IMR-90 (cell line): Measurements from ENCODE around the gene DUS4L. TPM values are rescaled to one million over a fixed set of nuclear protein-coding genes. Genes with fewer than 3 reads are reported as not detected.

ENCODE experiments used
- ATAC-seq: fragments of 200-7000 bp; cut with Tn5 transposase; 2 replicates; pipeline ENCODE4 v1.9.1; 2020; ENCODE audit warnings: low read depth, mild to moderate bottlenecking, moderate library complexity
- BruUV-seq: library from RNA; stranded (reverse); fragments of 400-500 nt; replicated peaks from 2 replicates; lab custom pipeline; 2021; lab: Mats Ljungman, UMichigan
- CTCF ChIA-PET: fragments of 300-600 bp; formaldehyde crosslinking; extraction: SDS; loops from one replicate; lab custom pipeline; 2021; ENCODE audit warnings: antibody characterized with exemption; lab: Yijun Ruan, JAX
- POLR2A ChIA-PET: fragments of 300-600 bp; sonication (Branson Sonifier 250); formaldehyde crosslinking; loops from one replicate; lab custom pipeline; 2022; ENCODE audit warnings: antibody characterized with exemption; ENCODE audit not compliant: unreplicated experiment; lab: Charles Lee
- DNase-seq: peaks from one replicate; pipeline ENCODE4 v3.0.0; 2013
- H2AFZ ChIP-seq: replicated peaks from 2 replicates; pipeline ENCODE3; 2013; ENCODE audit warnings: low read length, mild to moderate bottlenecking; ENCODE audit not compliant: poor library complexity
- H2AK5ac ChIP-seq: 2 replicates; pipeline ENCODE4 v1.6.1; 2013; ENCODE audit warnings: low read depth, low read length, inconsistent platforms
- H2AK9ac ChIP-seq: replicated peaks from 2 replicates; pipeline ENCODE3; 2013; ENCODE audit warnings: mild to moderate bottlenecking, low read depth, low read length, moderate library complexity; ENCODE audit not compliant: poor library complexity
- H2BK120ac ChIP-seq: 2 replicates; pipeline ENCODE4 v1.6.1; 2013; ENCODE audit warnings: low read depth, low read length, inconsistent platforms
- H2BK15ac ChIP-seq: 3 replicates; pipeline ENCODE4 v1.6.1; 2013; ENCODE audit warnings: low read depth, low read length, inconsistent platforms
- H2BK20ac ChIP-seq: 2 replicates; pipeline ENCODE4 v1.6.1; 2013; ENCODE audit warnings: low read depth, mild to moderate bottlenecking, inconsistent platforms, low read length, moderate library complexity
- H2BK5ac ChIP-seq: 2 replicates; pipeline ENCODE4 v1.6.1; 2013; ENCODE audit warnings: mild to moderate bottlenecking, low read depth, low read length, inconsistent platforms; ENCODE audit not compliant: poor library complexity, severe bottlenecking
- H3K14ac ChIP-seq: replicated peaks from 2 replicates; pipeline ENCODE4 v1.6.1; 2013; ENCODE audit warnings: low read depth, low read length, inconsistent platforms
- H3K18ac ChIP-seq: 2 replicates; pipeline ENCODE4 v1.6.1; 2013; ENCODE audit warnings: low read depth, low read length, control low read depth
- H3K23ac ChIP-seq: 2 replicates; pipeline ENCODE4 v1.6.1; 2013; ENCODE audit warnings: low read depth, low read length, inconsistent platforms
- H3K27ac ChIP-seq: 2 replicates; pipeline ENCODE4 v1.5.1; 2013; ENCODE audit warnings: mild to moderate bottlenecking, control low read depth, low read length; ENCODE audit not compliant: insufficient read depth
- H3K27me3 ChIP-seq: 2 replicates; pipeline ENCODE4 v1.6.1; 2013; ENCODE audit warnings: low read length; ENCODE audit not compliant: control insufficient read depth, insufficient read depth
- H3K36me3 ChIP-seq: 2 replicates; pipeline ENCODE4 v1.6.1; 2013; ENCODE audit warnings: low read length, mixed read lengths; ENCODE audit not compliant: control insufficient read depth, insufficient read depth
- H3K4ac ChIP-seq: 2 replicates; pipeline ENCODE4 v1.6.1; 2013; ENCODE audit warnings: low read depth, low read length, inconsistent platforms
- H3K4me1 ChIP-seq: 2 replicates; pipeline ENCODE4 v1.6.1; 2013; ENCODE audit warnings: low read length, mixed read lengths; ENCODE audit not compliant: control insufficient read depth, insufficient read depth
- H3K4me2 ChIP-seq: 2 replicates; pipeline ENCODE4 v1.6.1; 2013; ENCODE audit warnings: low read depth, mild to moderate bottlenecking, control low read depth, low read length, moderate library complexity
- H3K4me3 ChIP-seq: 2 replicates; pipeline ENCODE4 v1.5.1; 2013; ENCODE audit warnings: low read depth, mild to moderate bottlenecking, control low read depth, low read length, moderate library complexity; ENCODE audit not compliant: insufficient read depth
- H3K56ac ChIP-seq: 2 replicates; pipeline ENCODE4 v1.6.1; 2013; ENCODE audit warnings: low read length, inconsistent platforms; ENCODE audit not compliant: insufficient read depth; ENCODE audit errors: extremely low read depth
- H3K79me1 ChIP-seq, 2 experiments: 2 replicates each; pipeline ENCODE4 v1.6.1; 2013; ENCODE audit warnings: low read length in 2 of 2, inconsistent platforms in 1 of 2, low read depth in 1 of 2
- H3K9ac ChIP-seq: 2 replicates; pipeline ENCODE4 v1.6.1; 2013; ENCODE audit warnings: low read depth, low read length, control low read depth
- H3K9me1 ChIP-seq: 2 replicates; pipeline ENCODE4 v1.6.1; 2013; ENCODE audit warnings: low read length, inconsistent platforms; ENCODE audit not compliant: insufficient read depth
- H3K9me3 ChIP-seq: 2 replicates; pipeline ENCODE4 v1.6.1; 2013; ENCODE audit warnings: low read length; ENCODE audit not compliant: control insufficient read depth, insufficient read depth
- H4K20me1 ChIP-seq: 2 replicates; pipeline ENCODE4 v1.6.1; 2013; ENCODE audit warnings: low read length, inconsistent platforms; ENCODE audit not compliant: insufficient read depth
- H4K5ac ChIP-seq: 2 replicates; pipeline ENCODE4 v1.6.1; 2013; ENCODE audit warnings: mild to moderate bottlenecking, low read depth, low read length, control low read depth
- H4K8ac ChIP-seq, 2 experiments: 2 replicates each; pipeline ENCODE4 v1.6.1; 2013; ENCODE audit warnings: low read depth in 2 of 2, low read length in 2 of 2, control low read depth in 1 of 2, inconsistent platforms in 1 of 2
- H4K91ac ChIP-seq: 2 replicates; pipeline ENCODE4 v1.6.1; 2013; ENCODE audit warnings: low read depth, low read length, inconsistent platforms; ENCODE audit not compliant: insufficient read depth
- CEBPB ChIP-seq: IDR thresholded peaks from 2 replicates; pipeline ENCODE4 v1.6.1; 2012; ENCODE audit warnings: low read depth, low read length, improper control_type of control experiment
- POLR2A ChIP-seq: IDR thresholded peaks from 2 replicates; pipeline ENCODE4 v1.6.1; 2012; ENCODE audit warnings: mild to moderate bottlenecking, low read depth, low read length
- RAD21 ChIP-seq: IDR thresholded peaks from 2 replicates; pipeline ENCODE4 v1.6.1; 2012; ENCODE audit warnings: low read length, improper control_type of control experiment
- WGBS, 2 experiments: methylation state at CpG; one replicate each; pipeline versions ENCODE4 v1.1.5 to v1.1.7; 2013; ENCODE audit warnings: missing lambda C conversion rate in 2 of 2; ENCODE audit not compliant: insufficient read length in 1 of 2; ENCODE audit errors: extremely low coverage in 2 of 2; 5-methylcytosine and 5-hydroxymethylcytosine counted together
- dilution Hi-C: fragments of 300-500 bp; cut with HindIII; formaldehyde crosslinking; loops from one replicate; pipeline ENCODE4 v1.14.3; 2018; ENCODE audit warnings: low sequenced_read_pairs; ENCODE audit not compliant: unreplicated experiment
- in situ Hi-C: fragments of 300-500 bp; cut with MboI; formaldehyde crosslinking; loops from 3 replicates; pipeline ENCODE4 v1.14.3; 2019; ENCODE audit warnings: low sequenced_read_pairs, inconsistent platforms, mixed read lengths
- intact Hi-C: fragments of 100-400 bp; cut with micrococcal nuclease; formaldehyde crosslinking; loops from 2 replicates; pipeline ENCODE4 v1.10.0; 2022
- polyA plus RNA-seq, 3 experiments: library from polyadenylated mRNA; depleted of rRNA; stranded (reverse); fragments of >200 nt; gene quantifications; 2 replicates each; pipeline ENCODE4 v1.2.3, GENCODE V29; 2012; ENCODE audit warnings: low replicate concordance in 1 of 3
- total RNA-seq: library from RNA; depleted of rRNA; stranded (reverse); fragments of >200 nt; gene quantifications from 2 replicates; pipeline ENCODE4 v1.2.3, GENCODE V29; 2012
- TF ChIP-seq, protein P1 (sequence below): fragments of 150-350 bp; IDR thresholded peaks from 2 replicates; pipeline ENCODE4 v1.6.1; 2016; ENCODE audit warnings: low read depth, mild to moderate bottlenecking, low read length, moderate library complexity, borderline replicate concordance

The DUS4L gene
- total and polyA plus RNA-seq, 2 of the 4 experiments (the other 2 are of a cell fraction), result 4.2 to 6.6 TPM

- Histone ChIP-seq H4K8ac (no peak overlapping the region), H3K14ac (no peak overlapping the region), H2BK20ac (no peak overlapping the region), H3K4me3 (no peak overlapping the region), H4K91ac (no peak overlapping the region), H2AK9ac (no peak overlapping the region), H3K9ac (no peak overlapping the region), H4K20me1 (no peaks in the 10 kb centered on the region; the same call in none of the 2 replicates), H2AFZ (no peak overlapping the region), H3K18ac (no peak overlapping the region), H3K4me1 (no peaks in the 10 kb centered on the region; the same call in 1 of the 2 replicates), H2AK5ac (no peak overlapping the region), H3K9me3 (no peaks in the 10 kb centered on the region), H3K27ac (no peak overlapping the region), H2BK15ac (no peak overlapping the region), H2BK5ac (no peak overlapping the region), H3K4me2 (no peak overlapping the region), H2BK120ac (no peak overlapping the region), H4K5ac (no peak overlapping the region), H3K4ac (no peak overlapping the region), H3K56ac (no peak overlapping the region), H3K23ac (no peak overlapping the region), H3K36me3 (peaks cover 2% of the 10 kb centered on the region), H3K9me1 (peaks cover 8% of the 10 kb centered on the region; the same call in 1 of the 2 replicates), H3K79me1 (peaks cover 18 to 29% of the 10 kb centered on the region in 2 experiments), H3K27me3 (no peaks in the 10 kb centered on the region)
- intact Hi-C loops (no loop called here), in situ Hi-C loops (no loop called here), dilution Hi-C loops (no loop called here)
- ChIA-PET POLR2A (interaction anchor here (0.6 kb wide), 1 partner anchor 471 kb away, joined by 8 read pairs; no protein-coding TSS in a partner anchor), CTCF (no interaction called here)
- DNase-seq, result no peak
- no TSS peak for BruUV-seq
- no peak for ATAC-seq
- WGBS, 2 experiments, result 100% methylated on average over 1 of the region's 3 CpGs; no CpG with 5 or more reads in 1 of the 2 experiments
- TF ChIP-seq CEBPB, result no peak
- TF ChIP-seq, protein P1, sequence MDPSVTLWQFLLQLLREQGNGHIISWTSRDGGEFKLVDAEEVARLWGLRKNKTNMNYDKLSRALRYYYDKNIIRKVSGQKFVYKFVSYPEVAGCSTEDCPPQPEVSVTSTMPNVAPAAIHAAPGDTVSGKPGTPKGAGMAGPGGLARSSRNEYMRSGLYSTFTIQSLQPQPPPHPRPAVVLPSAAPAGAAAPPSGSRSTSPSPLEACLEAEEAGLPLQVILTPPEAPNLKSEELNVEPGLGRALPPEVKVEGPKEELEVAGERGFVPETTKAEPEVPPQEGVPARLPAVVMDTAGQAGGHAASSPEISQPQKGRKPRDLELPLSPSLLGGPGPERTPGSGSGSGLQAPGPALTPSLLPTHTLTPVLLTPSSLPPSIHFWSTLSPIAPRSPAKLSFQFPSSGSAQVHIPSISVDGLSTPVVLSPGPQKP, result no peak
- no peak for TF ChIP-seq RAD21
- no peak for TF ChIP-seq POLR2A
Measured at GRCh38 chr7:107527196-107527595, 36.6 kb upstream of the DUS4L start.
